Activated gamma-delta T cell (primary cell): Measurements from ENCODE around the gene SORBS1.

ENCODE experiments used
- DNase-seq: peaks from one replicate; lab custom pipeline; 2025; lab: John Stamatoyannopoulos, UW

SORBS1 gene

DNA sequence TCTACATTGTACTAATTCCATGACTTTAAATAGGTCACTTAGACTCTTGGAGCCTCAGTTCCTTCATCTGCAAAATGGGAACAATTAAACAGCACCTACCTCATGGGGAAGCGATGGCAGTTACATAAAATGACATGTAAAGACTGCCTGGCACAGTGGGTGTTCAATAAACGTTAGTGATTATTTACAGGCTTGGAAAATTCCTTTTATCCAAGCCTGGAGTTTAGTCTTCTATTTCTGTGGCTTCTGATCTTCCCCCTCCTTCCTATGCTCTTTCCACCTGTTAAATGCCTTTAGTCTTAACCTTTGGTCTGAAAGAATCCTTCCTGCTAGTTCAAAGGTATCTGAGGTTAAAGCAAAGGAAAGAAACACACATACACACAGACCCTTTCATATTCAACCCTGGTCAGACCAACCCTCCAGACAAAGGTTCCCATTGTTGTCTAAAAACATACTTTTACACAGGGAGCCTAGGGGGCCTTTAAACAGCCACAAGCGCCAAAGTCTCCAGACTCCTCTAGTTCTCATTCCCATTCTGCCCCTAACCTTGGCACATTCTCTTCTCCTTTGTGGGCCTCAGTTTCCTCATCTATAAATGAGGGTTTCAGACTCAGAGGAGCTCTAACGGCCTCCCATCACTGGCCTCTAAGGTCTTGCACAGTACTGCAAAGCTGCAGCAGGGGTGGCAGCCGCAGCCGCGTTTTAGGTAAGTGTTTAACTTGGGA is 21.4 kb downstream of the SORBS1 start:
- no peak for DNase-seq

DNA sequence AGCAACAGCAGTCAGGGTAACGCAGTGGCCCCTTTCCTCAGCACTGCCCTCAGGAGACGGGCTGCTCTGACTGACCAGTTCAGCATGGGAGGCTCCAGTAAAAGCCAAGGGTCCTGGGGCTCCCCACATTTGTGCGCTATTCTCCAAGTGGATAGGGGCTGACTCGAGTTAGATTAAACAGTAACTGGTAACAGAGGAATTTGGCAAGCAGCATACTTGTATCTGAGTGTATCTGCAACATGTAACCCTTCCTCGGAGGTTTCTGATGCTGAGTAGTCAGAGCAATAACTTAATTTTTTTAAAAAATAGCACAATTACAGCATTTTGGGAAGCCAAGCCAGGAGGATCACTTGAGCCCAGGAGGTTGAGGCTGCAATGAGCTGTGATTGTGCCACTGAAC is 22.8 kb downstream of the SORBS1 start:
- no peak for DNase-seq

DNA sequence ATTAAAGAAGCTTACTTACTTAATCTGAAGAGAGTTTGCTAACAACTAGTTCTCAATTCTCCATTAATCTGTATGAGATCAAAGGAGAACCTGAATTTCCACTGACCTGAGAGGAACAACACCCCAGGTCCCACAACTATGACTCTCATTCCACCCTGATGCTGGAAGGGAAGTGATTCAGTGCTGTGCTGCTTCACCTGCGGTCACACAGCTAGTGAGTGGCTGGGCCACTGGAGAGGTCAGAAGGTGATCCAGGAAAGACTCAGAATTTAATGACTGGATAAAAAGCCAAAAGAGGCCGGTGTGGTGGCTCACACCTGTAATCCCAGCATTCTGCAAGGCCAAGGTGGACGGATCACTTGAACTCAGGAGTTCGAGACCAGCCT is 23.6 kb downstream of the SORBS1 start:
- no peak for DNase-seq

DNA sequence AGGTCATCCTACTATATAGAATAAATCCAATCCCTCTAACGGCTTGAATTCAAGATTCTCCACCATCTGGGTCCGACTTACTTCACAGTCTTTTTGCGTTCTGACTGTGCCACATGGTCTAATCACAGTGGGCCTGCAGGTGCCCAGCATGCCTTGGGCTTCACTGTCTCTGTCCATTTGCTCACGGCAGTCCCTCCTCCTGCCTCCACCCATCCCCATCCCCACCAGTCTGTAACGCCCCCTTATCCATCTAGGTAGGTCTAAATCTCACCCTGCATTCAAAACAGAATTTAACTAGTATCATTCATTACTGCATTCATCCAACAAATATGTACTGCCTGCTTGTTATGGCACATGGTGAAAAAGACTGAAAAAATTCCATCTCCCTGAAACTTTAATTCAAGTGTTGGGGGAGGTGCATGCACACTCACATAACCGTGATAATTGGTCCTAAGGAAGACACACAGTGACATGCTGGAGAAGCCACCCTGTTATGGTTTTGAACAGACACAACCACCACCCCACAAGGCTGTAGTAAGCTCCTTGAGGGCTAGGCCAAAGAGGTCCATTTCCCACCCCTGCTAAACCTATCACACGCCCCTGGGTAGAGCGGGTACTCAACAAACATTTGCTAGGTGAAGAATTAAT is 24.2 kb downstream of the SORBS1 start:
- no peak for DNase-seq

DNA sequence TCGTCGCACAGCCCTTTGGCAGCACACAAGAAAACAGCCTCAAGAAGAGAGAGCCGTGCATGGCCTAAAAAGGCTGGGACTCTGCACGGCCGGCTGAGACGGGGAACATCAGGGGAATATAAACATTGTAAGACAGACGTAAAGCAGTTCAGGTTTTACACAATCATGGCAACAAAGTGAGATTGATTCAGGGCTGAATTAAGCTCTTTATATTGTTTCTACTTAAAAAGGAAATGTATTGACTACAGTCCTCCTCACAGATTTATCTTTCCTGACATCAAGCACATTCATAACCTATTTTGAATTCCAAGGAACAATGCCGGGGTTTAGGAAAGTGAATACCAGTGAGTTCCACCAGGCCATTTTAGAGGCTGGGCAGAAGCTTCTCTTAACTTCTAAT is 25.2 kb downstream of the SORBS1 start:
- DNase-seq, result no peak

DNA sequence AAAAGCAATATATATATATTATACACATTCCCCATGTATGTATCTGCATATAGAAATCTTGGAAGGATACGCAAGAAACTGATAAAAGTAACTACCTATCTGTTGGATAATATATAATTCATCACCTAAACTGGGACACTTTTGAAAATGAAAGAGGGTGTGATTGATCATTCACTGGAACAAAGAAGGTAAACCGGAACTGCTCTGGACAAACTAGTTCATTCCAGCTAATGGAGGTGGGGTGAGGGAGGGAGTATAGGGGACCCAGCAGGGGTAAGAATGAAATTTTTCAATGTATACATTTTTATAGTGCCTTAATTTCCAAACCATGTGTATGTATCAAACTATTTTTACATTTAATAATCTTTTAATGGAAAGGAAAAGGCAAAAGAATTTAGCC is 25.6 kb downstream of the SORBS1 start:
- DNase-seq, result no peak

DNA sequence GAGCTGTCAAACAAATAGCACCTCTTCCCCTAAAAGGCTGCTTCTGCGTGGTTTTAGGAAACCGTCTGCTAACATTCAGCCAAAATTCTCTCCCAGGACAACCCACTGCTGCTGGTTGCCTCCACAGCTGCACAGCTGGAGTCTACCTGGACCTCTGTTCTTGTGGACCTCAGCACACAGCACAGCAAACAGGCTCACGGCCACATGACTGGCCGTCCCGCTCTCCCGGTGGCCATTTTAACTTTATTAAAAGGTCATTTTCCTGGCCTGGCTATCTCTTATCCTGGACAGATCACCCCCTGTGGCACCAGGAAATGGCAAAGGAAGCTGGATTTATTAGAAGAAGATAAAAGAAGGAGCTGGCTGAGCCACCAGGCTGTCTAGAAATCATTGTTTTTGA is 27.6 kb downstream of the SORBS1 start:
- DNase-seq, result no peak

DNA sequence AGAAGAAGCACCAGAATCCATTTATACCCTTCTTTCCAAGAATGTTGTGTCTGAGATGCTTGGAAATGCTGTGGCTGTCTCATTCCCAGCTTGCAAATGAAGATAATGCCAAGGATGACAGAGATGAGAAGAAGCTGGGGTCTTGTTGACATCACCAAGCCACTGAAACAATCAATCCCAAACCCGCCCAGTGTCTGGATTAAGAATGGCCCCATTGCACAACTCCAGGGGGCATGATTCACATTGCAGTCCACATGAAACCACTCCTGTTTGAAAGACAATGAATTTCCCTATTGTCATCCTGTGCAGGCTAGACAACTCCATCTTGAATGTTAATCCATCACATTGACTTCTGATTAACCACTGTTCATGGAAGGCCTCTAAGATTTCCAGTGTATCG is 28.6 kb downstream of the SORBS1 start:
- no peak for DNase-seq

DNA sequence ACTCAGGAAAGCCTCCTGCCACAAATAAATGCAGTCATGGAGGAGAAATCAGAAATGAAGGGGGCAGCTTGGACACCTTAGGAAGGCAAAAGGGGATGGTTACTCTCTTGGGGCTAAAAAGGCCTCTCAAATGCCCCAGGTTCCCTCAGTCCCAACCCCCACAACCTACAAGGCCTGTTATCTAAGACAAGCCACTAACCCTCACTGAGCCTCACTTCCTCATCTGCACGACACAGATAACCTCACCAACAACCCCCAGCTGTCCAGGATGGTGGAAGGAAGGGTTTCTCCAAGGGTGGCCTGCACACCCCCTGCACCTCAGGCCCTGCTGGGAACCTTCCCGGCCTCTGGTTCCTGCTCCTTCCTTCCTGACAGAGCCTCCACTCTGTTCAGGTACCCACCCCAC is 29.2 kb downstream of the SORBS1 start:
- no peak for DNase-seq

DNA sequence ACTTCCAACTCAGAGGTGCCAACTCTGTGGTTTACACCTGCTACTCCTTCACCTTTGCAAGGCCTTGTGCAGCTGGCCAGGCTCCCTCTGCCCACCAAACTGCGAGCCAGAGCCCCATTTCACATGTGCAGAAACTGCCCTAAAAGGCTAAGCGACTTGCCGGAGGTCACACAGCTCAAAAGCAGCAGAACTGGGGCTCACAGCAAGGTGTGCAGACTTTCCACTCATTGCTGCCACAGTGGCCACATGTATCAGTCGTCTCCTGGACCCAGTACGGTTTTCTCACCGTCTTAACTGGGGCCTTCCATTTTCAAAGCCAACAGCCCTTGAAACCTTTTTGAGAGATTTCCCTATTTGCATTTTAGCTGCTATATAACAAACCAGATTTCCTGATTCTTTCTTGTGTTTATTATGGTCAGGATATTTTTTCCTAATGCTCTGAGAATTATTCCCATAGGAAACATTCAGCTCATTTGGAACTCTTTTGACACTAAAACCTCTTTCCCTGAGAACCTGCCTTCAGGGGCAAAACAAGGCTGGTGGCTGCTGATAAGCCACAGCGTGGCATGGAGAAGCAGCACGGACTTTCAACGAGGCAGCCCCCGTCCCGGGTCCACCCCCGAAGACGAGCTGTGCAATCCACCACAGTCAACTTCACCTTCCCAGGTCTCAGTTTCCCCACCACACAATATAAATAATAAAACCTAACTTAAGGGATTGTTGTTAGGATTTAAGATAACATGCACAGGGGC is 29.9 kb downstream of the SORBS1 start:
- DNase-seq, result no peak

DNA sequence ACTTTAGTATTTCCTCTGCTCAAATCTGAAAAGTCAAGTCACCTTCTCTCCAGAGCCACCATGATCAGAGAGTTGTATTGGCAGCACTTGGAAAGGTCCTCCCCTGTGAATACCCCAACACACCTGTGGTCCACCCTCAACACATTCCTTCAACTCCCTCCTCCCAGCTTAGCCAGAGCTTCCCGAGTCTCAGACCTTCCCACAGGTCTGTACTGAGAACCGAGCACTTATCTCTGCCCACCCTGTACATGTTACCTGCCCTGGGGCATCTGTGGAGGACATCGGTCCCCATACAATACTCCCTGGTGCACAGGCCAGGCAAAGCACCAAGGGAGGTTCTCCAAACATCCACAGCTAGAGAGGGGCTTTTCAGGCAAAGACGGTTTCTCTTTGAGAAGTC is 30.6 kb downstream of the SORBS1 start:
- DNase-seq, result no peak

DNA sequence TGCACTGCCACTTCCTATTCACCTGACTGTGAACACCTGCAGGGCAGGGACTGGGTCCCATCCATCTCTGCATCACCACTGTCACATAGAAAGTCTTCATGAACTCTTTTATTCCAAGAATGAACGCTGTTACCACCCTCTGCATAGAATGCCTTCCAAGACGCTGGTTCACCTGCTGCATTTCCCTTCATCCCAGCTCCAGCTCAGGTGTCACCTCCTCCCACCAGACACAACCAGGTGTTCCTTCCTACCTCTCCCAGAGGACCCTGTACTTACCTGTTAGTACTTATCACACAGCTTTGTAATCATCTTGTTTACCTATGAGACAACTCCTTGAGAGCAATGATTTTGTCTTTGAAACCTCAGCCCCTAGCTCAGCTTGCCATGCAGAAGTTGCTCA is 31.1 kb downstream of the SORBS1 start:
- no peak for DNase-seq

DNA sequence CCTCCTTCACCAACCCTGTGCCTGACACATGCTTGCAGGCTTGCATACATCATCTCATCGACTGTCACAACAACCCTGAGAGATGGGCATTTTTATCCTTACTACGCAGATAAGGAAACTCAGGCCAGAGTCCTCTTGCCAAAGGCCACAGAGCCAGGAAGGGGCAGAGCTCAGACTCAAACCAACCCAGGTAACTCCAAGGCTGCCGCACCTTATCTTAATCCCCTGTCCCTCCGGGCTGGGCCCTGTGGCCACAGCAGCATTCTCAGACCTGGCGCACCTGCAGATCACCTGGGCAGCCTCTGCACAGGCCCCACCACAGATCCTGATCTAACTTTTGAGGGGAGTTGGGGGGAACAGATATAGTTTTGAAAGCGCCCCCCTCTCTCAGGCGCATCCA is 35.1 kb downstream of the SORBS1 start:
- no peak for DNase-seq

DNA sequence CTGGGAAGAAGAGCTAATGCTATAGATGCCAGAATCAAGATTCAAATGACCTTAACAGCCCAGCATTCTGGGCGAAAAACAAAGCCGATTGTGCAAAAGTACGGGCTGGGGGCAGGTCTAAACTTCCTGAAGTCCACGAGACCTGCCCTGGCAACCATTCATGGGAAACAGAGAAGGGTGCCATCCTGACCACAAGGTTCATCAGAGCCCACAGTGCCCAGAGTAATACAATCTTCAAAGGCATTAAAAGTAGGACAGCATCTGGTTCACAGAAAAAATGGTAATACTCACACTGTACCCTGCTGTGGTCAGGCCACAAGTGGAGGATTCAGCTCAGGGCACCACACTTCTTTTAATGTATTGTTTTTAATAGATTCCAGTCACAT is 36.1 kb downstream of the SORBS1 start:
- DNase-seq, result no peak

DNA sequence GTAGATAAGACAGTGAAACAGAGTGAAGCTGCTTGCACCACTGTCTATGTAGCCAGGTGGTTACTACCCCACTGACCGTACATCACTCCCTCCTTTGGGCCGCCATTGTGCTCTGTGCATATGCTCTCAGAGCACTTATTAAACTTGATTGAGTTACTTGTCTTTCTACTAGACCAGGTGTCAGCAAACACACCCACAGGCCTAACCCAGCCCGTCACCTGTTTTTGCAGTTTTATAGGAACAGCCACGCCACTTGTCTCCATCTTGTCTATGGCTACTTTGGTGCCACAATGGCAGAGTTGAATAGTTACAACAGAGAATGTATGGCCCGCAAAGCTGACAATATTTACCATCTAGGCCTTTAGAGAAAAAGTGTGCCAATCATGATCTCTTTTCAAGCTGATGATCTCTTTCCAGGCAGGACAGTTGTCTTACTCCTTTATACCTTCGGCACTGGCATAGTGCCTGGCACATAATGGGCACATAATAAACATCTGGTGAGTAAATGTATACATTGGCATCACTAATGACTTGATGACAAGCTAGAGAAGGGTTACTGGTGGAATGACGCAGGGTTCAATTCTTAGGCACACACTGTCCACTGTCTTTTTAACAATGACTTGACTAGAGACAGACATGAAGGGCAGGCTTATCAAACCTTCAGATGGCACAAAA is 36.7 kb downstream of the SORBS1 start:
- DNase-seq, result no peak

DNA sequence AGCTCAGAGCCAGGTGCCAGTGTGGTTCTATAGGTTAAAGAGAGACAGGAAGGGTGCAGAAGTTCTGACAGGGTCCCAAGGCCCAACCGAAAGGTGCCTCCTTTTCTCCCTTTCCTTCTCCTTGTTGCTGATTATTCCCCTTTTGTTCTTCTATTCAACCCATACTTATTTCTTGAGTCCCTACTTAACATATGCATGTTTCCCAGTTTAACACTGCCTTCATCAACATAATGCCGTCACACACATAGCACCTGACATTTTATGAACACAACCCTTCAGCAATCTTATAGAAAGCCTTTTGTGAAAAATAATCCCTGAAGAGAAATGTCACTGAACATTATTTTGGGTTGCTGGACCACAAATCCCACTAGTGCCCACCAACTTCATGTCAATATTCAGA is 39.1 kb downstream of the SORBS1 start:
- DNase-seq, result no peak

DNA sequence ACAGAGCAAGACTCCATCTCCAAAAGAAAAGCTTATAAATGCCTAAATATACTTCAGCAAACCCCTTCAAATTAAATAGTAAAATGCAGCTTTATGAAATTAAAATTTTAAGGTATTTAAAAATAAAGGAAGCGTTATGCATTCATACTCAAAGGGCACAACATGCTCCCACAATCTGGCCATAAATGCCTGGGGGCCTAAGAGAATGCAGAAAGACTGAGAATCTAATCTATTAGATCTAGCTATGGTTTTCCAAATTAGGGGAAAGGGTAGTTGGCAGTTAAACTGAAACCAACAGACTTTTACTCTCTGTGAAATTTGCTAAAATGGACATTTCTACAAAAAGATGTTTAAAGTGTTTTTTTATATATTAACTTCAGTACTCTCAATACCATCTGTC is 40.6 kb downstream of the SORBS1 start:
- no peak for DNase-seq

DNA sequence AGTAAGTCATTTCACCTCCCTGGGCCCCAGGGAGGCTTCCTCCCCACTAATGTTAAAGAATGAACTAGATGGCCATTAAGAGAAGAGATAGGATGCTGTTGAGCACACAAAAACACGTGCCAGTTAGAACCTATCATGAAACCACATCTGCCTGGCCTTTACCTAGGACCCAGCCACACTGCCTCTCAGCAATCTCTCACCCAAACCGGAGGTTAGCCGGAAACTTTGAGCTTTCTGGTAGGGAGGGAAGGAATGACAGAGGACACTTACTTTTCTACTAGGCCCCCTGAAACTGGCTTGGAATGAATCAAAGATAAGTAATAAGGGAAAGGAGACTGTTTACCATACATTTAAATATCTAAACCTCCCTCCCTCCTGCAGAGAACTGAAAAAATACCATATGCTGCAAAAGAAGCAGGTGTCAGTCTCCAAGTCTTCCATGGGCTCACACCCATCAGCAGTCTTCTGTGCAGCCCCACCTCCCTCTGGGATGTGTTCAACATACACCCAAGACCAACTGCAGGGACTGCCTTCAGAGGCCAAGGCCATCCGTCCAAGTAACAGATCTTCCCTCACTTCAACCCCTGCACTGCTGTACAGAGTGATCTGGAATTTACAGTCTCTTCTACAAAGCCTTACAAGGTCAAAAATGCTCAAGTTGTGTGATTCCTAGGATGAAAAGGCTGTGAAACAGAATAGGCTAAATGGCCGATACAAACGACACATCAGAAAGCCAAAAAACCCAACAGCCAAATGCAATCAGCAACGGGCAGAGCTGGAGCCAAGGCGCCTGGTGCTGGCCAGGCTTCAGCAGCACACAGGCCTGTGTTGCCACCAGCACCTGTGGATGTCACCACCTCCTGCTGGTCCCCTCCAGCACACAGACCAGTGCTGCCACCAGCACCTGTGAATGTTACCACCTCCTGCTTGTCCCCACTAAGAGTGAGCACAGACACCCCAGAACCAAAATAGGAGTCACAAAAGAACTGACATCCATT is 42.4 kb downstream of the SORBS1 start:
- no peak for DNase-seq

DNA sequence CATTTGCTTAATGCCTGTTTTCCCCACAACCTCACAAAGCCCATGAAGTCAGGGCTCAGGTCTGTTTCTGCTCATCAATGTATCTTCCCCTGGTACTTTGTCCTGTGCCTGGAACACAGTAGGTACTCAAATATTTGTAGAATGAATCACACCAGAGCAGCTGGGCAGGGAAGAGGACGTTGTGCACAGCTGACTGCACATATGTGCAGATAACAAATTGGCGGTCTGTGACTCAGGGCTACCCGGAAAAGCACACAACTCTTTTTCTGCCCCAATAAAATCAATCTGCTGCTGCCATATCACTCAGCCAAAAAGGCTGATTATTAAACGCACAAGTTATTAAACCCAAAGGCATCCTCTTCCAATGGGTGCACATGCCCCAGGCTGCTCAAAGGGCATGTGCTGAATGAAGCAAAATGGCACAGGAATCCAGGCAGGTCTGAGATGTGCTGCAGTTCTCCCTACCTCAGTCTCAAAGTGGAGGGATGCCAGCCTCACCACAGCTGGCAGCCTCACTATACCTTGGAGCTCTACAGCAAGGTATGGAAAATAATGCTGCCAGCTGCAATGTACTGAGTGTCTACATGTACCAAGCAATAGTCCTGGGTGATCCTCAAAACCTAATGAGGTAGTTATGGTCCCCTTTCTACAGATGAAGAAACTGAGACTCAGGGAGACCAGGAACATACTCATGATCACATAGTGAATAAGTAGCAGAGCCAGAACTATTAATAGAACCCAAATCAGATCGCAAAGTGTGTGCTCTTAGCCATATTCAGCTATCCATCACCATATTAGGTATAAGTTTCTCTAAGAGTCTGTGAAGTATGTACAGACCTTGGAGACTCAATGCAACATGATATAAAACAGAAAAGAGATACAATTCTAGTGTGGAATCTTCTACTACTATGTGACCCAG is 43.4 kb downstream of the SORBS1 start:
- no peak for DNase-seq

DNA sequence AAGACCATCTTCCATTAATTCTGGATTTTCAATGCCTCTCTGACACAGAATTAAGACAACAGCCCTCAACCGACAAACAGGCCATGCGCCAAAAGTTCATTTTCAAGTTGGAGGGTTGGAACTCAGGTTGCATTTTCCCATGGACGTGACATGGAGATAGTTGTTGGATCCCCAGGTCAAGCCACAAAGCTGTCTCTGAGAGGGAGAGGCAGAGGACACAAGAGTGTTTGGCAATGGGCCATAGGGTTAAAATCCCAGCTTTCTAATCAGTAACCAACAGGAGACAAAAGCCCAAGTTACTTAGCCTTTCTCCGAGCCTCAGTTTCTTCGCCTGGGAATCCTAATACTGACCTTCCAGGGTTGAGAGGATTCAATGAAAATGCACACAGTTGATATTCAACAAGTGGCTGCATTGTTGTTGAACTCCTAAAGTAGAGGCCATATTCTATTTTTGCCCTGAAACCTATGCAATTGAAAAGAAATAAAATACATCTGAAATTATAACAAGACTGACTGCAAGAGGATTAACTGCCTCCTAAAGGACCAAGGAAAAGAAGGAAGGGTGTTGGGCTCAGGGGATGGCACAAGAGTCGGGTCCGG is 44.3 kb downstream of the SORBS1 start:
- no peak for DNase-seq
